HK-2 (cell line): Measurements from ENCODE around the gene ZNF318.
A peak's percentile ranks its signal among the peaks of the same experiment; 100 is the strongest.
"Not testable (repeated sequence)": the region's sequence is repeated elsewhere in the genome, so short reads cannot be mapped to it uniquely, and the experiment has no call there.

Source experiments
- DNase-seq: peaks from one replicate; pipeline ENCODE4 v3.0.0-alpha.2; 2018; ENCODE audit not compliant: unreplicated experiment

ZNF318 gene

GRCh38 chr6:43369174-43370002 lies at the start of gene ZNF318:
TSS of gene ZNF318 (minus strand) at chr6:43369647. CDS start at chr6:43369365, 282 bp downstream.
- DNase-seq: peak; percentile 95

GRCh38 chr6:43416935-43417334 lies 47.5 kb upstream of the ZNF318 start:
- no peak for DNase-seq

GRCh38 chr6:43415275-43415674 lies 45.8 kb upstream of the ZNF318 start:
- not testable (repeated sequence) for DNase-seq

- no peak for DNase-seq
These were observed 43.6 kb upstream of the ZNF318 start for GRCh38 chr6:43413002-43413401.

- DNase-seq: no peak
These were observed 43.1 kb upstream of the ZNF318 start for GRCh38 chr6:43412541-43412940.

- DNase-seq: not testable (repeated sequence)
These were observed 41.3 kb upstream of the ZNF318 start for GRCh38 chr6:43410776-43411175.

GRCh38 chr6:43408259-43408658 lies 38.8 kb upstream of the ZNF318 start:
- no peak for DNase-seq

- DNase-seq: no peak
These were observed 37.8 kb upstream of the ZNF318 start for GRCh38 chr6:43407296-43407695.

- DNase-seq: no peak
These were observed 35.9 kb upstream of the ZNF318 start for GRCh38 chr6:43405354-43405753.

GRCh38 chr6:43402820-43403219 lies 33.4 kb upstream of the ZNF318 start:
- no peak for DNase-seq

- no peak for DNase-seq
These were observed 32.3 kb upstream of the ZNF318 start for GRCh38 chr6:43401730-43402129.

GRCh38 chr6:43399932-43400487 lies 30.6 kb upstream of the ZNF318 start:
- DNase-seq: no peak

GRCh38 chr6:43396408-43397149 lies 27.1 kb upstream of the ZNF318 start:
- DNase-seq: no peak

- DNase-seq: no peak
These were observed 26.3 kb upstream of the ZNF318 start for GRCh38 chr6:43395776-43396175.

GRCh38 chr6:43394982-43395381 lies 25.5 kb upstream of the ZNF318 start:
- no peak for DNase-seq

GRCh38 chr6:43393602-43394001 lies 24.2 kb upstream of the ZNF318 start:
- no peak for DNase-seq

GRCh38 chr6:43393133-43393532 lies 23.7 kb upstream of the ZNF318 start:
- DNase-seq: not testable (repeated sequence)

GRCh38 chr6:43391440-43392031 lies 22.1 kb upstream of the ZNF318 start:
- DNase-seq: no peak

GRCh38 chr6:43390753-43391439 lies 21.4 kb upstream of the ZNF318 start:
- not testable (repeated sequence) for DNase-seq

- no peak for DNase-seq
These were observed 20.4 kb upstream of the ZNF318 start for GRCh38 chr6:43389730-43390295.

- DNase-seq: no peak
These were observed 17.0 kb upstream of the ZNF318 start for GRCh38 chr6:43386492-43386891.
